Thoracic aorta (tissue), 2 donors: ENCODE results near the gene DEPDC5. TPM values are rescaled to one million over a fixed set of nuclear protein-coding genes. Genes with fewer than 3 reads are reported as not detected.

ENCODE experiments used
- ATAC-seq: fragments of 150-250 bp; one replicate; pipeline ENCODE4 v1.8.0; 2017; ENCODE audit warnings: low read depth; ENCODE audit not compliant: insufficient number of reproducible peaks, low FRiP score
- DNase-seq: peaks from one replicate; pipeline ENCODE4 v3.0.0-alpha.2; 2020; ENCODE audit warnings: low spot score
- H3K27ac ChIP-seq, 2 donors: fragments of 200-600 bp; sonication (generic); 1 replicate in 1 of 2; 2 replicates in 1 of 2; pipeline ENCODE4 v1.5.1; 2016; ENCODE audit warnings: mild to moderate bottlenecking in 2 of 2, moderate library complexity in 2 of 2
- H3K27me3 ChIP-seq: fragments of 200-600 bp; sonication (generic); replicated peaks from 2 replicates; pipeline ENCODE4 v1.6.0; 2016; ENCODE audit warnings: mild to moderate bottlenecking; ENCODE audit not compliant: insufficient read depth
- H3K36me3 ChIP-seq: fragments of 200-600 bp; sonication (generic); one replicate; pipeline ENCODE4 v1.5.1; 2016
- H3K4me1 ChIP-seq, 2 donors: fragments of 200-600 bp; sonication (generic); 1 replicate in 1 of 2; 2 replicates in 1 of 2; pipeline versions ENCODE4 v1.5.1 to v1.6.0; 2016; ENCODE audit warnings: low read depth in 2 of 2, mild to moderate bottlenecking in 1 of 2; ENCODE audit not compliant: control insufficient read depth in 1 of 2
- H3K4me3 ChIP-seq: fragments of 200-600 bp; sonication (generic); 2 replicates; pipeline ENCODE4 v1.5.1; 2016; ENCODE audit warnings: mild to moderate bottlenecking
- H3K9me3 ChIP-seq: fragments of 200-600 bp; sonication (generic); 2 replicates; pipeline ENCODE4 v1.5.1; 2016
- total RNA-seq, 2 donors: library from RNA; depleted of rRNA; stranded (reverse); fragments of >200 nt; gene quantifications; one replicate each; pipeline versions ENCODE4 v1.1.0 to v1.2.3, GENCODE V29; 2016
- TF ChIP-seq, protein P1 (sequence below): fragments of 200-600 bp; sonication (generic); IDR thresholded peaks from one replicate; pipeline ENCODE4 v1.5.1; 2019; ENCODE audit warnings: antibody characterized with exemption

Gene DEPDC5
- total RNA-seq, 2 donors from 2014 or later = 31.3 to 52.7 TPM

DNA sequence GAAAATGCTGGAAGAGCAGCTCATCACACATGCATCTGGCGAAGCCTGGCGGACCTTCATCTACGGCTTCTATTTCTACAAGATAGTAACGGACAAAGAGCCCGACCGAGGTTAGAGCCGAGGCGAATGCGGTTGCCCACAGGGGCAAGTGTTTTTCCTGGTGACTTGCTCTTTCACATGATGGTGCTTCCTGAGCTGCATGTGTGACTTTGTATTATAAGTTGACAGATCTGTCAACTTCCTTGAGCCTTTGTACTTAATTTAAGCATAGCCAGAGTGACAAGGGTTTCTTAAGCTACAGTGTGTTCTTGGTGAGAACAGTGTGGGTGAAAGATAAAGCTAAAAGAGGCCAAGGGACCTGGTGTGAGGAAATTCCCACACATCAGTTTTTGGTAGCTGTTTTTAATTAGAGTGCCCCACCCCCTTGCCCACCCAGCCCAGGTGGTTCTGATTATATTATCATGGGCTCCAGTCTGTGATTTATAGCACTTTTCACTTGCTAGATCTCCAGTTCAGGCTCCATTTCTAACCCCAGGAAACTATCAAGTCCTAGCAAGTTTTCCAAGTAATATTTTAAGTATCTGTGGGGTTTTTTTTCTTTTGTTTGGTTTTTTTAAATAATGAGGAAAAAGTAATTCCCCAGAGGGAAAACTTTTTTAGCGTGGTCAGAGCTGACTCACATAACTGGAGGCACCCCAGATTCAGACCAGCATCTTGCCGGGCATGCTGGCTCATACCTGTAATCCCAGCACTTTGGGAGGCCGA lies 122.5 kb downstream of the DEPDC5 start:
- peaks cover 21% of the 10 kb centered on the region for H3K36me3 ChIP-seq
- DNase-seq = no peak

DNA sequence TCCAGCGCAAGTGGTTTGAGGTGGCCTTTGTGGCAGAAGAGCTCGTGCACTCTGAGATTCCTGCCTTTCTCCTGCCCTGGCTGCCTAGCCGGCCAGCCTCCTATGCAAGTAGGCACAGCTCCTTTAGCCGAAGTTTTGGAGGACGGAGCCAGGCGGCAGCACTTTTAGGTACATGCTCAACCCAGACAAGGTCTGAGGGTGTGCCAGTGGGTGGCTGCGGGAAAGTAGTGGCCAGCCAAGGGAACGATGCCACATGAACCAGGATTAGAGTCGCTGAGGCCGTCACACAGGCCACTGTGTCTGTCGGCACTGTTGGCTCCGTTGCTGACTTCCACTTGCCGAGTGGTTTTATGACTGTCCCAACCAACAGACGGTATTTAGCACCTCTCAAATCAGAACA lies 125.8 kb downstream of the DEPDC5 start:
- Histone ChIP-seq H3K27me3 (no peaks in the 10 kb centered on the region), H3K36me3 (peaks cover 15% of the 10 kb centered on the region), H3K4me1 (no peaks in the 10 kb centered on the region), H3K4me3 (no peak overlapping the region), H3K9me3 (no peaks in the 10 kb centered on the region), H3K27ac (no peak overlapping the region)
- DNase-seq (no peak), ATAC-seq (no peak)
- TF ChIP-seq, protein P1, sequence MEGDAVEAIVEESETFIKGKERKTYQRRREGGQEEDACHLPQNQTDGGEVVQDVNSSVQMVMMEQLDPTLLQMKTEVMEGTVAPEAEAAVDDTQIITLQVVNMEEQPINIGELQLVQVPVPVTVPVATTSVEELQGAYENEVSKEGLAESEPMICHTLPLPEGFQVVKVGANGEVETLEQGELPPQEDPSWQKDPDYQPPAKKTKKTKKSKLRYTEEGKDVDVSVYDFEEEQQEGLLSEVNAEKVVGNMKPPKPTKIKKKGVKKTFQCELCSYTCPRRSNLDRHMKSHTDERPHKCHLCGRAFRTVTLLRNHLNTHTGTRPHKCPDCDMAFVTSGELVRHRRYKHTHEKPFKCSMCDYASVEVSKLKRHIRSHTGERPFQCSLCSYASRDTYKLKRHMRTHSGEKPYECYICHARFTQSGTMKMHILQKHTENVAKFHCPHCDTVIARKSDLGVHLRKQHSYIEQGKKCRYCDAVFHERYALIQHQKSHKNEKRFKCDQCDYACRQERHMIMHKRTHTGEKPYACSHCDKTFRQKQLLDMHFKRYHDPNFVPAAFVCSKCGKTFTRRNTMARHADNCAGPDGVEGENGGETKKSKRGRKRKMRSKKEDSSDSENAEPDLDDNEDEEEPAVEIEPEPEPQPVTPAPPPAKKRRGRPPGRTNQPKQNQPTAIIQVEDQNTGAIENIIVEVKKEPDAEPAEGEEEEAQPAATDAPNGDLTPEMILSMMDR = no peak

More for the DNA sequence above, 122.5 kb downstream of the DEPDC5 start:
- no peak overlapping the region for H3K27ac ChIP-seq
- ATAC-seq = no peak
- H3K4me3 ChIP-seq = no peak overlapping the region
- H3K27me3 ChIP-seq = no peaks in the 10 kb centered on the region
- H3K9me3 ChIP-seq = no peaks in the 10 kb centered on the region
- TF ChIP-seq, protein P1 = no peak
- H3K4me1 ChIP-seq = no peaks in the 10 kb centered on the region

DNA sequence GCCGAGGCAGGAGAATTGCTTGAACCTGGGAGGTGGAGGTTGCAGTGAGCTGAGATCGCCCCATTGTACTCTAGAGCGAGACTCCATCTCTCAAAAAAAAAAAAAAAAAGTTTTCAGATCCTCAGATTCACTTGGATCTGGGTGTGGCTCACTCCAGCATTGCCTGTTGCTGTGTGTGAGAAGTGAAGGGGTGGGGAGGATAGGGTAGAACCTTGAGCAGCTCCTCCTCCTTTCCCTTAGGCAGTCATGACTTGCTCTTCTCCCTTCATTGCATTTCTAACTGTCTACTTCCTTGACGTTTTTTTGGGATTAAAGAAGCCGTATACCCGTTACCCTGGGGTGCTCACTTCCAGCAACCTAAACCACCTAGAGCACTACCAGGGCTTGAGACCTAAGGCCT lies 127.4 kb downstream of the DEPDC5 start:
- Histone ChIP-seq H3K36me3 (peaks cover 19% of the 10 kb centered on the region), H3K27ac (no peak overlapping the region), H3K4me3 (no peak overlapping the region), H3K9me3 (no peaks in the 10 kb centered on the region), H3K4me1 (no peaks in the 10 kb centered on the region), H3K27me3 (no peaks in the 10 kb centered on the region)
- TF ChIP-seq, protein P1 = no peak
- no peak for ATAC-seq
- DNase-seq = no peak

DNA sequence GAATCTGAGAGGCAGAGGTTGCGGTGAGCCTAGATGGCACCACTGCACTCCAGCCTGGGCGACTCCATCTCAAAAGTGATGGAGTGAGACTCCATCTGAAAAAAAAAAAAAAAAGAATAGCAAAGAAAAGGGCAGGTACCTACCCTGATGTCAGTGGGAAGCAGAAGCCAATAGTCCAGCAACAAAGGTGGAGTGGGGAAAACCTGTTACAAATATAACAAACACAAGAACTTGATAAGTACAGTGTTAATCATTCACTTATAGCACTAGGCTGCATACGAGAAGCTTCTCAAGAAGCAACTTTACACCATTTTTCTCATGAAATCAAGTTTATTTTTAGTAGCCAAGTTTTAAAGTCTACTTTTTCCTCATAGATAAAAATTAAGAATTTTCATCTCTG lies 128.0 kb downstream of the DEPDC5 start:
- H3K4me1 ChIP-seq = no peaks in the 10 kb centered on the region
- no peak overlapping the region for H3K27ac ChIP-seq
- H3K9me3 ChIP-seq = no peaks in the 10 kb centered on the region
- TF ChIP-seq, protein P1 = no peak
- ATAC-seq (no peak), DNase-seq (no peak)
- H3K36me3 ChIP-seq = peaks cover 21% of the 10 kb centered on the region
- H3K4me3 ChIP-seq = no peak overlapping the region
- no peaks in the 10 kb centered on the region for H3K27me3 ChIP-seq

DNA sequence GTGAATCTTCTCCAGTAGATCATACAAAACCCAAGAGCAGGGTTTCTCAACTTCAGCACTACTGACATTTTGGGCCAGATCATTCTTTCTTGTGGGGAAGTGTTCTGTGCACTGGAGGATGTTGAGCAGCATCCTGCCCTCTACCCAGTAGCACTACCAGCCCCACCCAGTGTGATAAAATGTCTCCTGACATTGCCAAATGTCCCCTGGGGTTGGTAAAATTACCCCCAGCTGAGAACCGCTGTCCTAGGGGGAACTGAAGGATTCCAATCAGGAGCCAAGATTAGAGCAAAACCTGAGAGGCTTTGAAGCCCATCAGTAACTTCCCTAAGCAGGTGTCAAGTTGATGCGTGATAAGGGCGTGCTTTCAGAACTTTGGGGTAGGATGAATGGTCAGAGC lies 129.2 kb downstream of the DEPDC5 start:
- H3K36me3 ChIP-seq = peaks cover 21% of the 10 kb centered on the region
- H3K4me1 ChIP-seq = no peaks in the 10 kb centered on the region
- no peaks in the 10 kb centered on the region for H3K27me3 ChIP-seq
- DNase-seq (no peak), ATAC-seq (no peak)
- H3K4me3 ChIP-seq = no peak overlapping the region
- no peak overlapping the region for H3K27ac ChIP-seq
- no peaks in the 10 kb centered on the region for H3K9me3 ChIP-seq
- TF ChIP-seq, protein P1 = no peak
